T47D (cell line): ENCODE data around the gene EIF3M.
A peak's percentile ranks its signal among the peaks of the same experiment; 100 is the strongest.

Source experiments
- DNase-seq, 2 experiments: peaks; one replicate each; pipeline versions ENCODE4 v3.0.0 to v3.0.0-alpha.2; 2011 to 2012; ENCODE audit warnings: low read depth in 1 of 2, low spot score in 1 of 2
- JUND ChIP-seq: IDR thresholded peaks from 2 replicates; pipeline ENCODE4 v1.6.1; 2012; ENCODE audit warnings: low read depth
- in situ Hi-C: cut with HindIII; loops from 2 replicates; pipeline ENCODE4 v1.10.0; 2016; ENCODE audit warnings: low sequenced_read_pairs, low pct_unique_long_range_greater_than_20kb

Gene EIF3M

DNA sequence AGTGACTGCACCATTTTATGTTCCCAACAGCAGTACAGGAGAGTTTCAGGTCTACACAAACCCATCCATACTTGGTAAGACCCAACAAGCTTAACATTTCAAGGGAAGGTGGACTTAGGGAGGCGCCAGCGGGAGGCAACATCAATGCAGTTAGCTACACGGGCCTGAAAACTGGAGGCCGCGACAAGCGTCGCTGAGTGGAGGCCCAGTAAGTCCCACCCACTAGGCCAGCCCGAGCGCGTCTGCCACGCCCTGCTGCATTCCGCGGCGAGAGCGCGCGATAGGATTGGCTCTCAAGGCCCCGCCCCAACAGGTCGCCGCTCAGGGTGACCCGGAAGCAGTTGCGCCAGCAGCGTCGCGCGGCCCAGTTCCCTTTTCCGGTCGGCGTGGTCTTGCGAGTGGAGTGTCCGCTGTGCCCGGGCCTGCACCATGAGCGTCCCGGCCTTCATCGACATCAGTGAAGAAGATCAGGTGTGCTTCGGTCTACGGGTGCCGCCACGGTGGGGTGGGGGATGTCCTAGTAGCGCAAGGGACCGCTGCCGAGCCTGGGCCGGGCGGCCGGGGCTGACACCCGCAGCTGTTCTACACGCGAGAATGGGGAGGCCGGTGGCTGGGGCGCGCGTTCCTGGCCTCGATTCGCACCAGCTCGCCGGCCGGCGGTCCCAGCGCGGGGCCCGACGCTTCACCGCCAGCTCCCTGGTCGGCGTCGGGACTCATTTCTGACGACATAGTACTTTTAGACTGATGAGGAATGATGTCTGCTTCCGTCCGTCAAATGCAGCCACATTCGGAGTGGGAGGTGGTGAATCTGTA lies at the start of gene EIF3M:
TSS of gene EIF3M (plus strand) at position 373 of the 813 bp plus-strand sequence. CDS start at position 430, 57 bp downstream.
- in situ Hi-C loops, result no loop called here
- DNase-seq, result peak; percentile 81 to 99
- no peak for TF ChIP-seq JUND

DNA sequence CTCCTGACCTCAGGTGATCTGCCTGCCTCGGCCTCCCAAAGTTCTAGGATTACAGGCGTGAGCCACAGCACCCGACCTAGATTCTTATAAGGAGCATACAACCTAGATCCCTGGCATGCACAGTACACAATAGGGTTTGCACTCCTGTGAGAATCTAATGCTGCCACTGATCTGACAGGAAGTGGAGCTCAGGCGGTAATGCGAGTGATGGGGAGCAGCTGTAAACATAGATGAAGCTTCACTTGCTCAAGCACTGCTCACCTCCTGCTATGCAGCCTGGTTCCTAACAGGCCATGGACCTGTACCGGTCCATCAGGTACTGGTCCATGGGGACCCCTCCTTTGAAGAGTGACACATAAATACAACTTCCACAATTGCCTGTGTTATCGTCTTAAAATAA lies 44.8 kb upstream of the EIF3M start:
- TF ChIP-seq JUND, result no peak
- in situ Hi-C loops, result no loop called here
- no peak for DNase-seq

DNA sequence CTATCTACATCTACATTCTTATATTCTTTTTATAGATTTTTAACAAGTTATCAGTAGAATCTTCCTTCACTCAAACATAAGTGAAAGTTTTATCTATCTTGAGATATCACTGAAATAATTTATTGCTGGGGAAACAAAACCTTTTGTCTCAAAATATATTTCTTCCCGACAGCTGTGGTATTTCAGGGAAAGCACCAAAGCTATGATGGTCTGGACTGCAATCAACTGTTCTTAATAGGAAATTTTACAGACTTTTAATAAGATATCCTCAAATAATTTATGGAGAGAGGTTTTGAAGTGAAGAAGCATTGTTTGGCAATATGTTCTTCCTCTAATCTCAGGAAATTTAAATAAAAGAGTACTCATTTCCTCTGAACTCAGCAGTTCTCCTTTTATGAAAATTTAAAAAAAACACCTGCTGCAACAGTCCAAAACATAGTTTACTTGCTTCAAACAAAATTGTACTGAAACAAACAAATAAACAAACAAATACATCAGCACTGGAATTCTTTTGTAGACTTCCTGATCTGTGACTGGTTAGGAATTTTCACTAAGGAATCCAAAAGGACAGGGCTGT lies 33.9 kb upstream of the EIF3M start:
- no peak for TF ChIP-seq JUND
- no peak for DNase-seq
- in situ Hi-C loops, result no loop called here

DNA sequence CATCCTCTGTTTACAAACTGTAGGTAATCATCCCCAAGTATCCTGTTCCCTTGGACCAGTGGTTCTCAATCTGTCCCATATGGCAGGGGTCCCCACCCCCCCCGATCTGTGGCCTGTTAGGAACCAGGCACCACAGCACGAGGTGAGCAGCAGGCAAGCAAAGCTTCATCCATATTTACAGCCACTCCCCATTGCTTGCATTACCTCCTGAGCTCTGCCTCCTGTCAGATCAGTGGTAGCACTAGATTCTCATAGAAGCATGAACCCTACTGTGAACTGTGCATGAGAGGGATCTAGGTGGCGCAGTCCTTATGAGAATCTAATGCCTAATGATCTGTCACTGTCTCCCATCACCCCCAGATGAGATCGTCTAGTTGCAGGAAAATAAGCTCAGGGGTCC lies 33.4 kb upstream of the EIF3M start:
- no peak for TF ChIP-seq JUND
- DNase-seq, result no peak
- in situ Hi-C loops, result no loop called here

DNA sequence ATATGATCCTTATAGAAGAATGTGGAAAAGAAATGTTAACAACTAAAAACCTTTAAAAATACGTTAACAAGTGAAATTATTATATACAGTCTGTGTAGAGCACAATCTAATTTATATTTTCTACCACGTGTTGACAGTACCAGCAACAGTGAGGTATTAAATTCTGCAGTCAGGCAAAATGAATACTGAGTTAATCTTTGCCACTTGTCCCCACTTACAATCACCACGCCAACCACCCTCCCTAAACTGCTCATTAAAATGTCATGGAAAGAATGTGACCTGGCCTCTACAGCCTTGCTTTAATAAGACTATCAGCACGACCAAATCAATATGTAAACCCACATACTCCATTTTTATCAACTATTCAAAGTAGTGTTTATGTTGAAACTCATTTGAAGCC lies 28.5 kb upstream of the EIF3M start:
- in situ Hi-C loops, result no loop called here
- DNase-seq, result no peak
- TF ChIP-seq JUND, result no peak

DNA sequence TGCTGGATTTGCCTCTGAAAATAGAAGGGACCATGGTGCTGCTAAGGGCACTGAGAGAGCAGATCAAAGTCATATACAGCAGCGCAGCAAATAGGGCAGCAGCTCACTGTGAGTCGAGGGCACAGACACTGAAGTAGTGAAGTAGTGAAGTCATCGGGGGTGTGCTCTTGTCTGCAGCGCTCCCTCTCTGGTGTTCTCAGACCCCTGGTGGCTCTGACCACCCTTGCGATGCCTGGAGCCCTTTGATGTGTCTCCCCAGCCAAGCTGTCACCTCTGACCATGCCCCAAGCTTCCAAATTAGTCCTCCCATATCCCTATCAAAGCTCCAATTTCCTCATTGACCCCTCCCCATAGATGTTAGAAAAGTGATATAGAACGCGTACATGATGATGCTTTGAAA lies 27.7 kb upstream of the EIF3M start:
- no peak for TF ChIP-seq JUND
- no peak for DNase-seq
- in situ Hi-C loops, result no loop called here

DNA sequence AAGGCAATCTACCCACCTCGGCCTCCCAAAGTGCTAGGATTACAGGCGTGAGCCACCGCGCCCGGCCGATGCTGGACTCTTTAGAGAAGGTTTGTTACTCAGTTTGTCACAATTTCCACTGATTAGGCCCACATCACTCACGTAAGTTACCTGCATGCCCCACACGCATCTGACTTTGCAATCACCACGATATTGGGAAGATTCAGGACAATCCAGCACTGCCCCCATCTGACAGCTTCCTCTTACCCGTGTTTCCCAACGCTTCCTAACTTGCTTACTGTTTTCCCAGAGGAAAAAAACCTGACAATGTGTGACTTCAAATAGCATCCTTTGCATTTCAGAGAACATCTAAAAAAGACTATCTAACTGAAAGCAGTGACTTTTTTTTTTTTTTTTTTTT lies 21.8 kb upstream of the EIF3M start:
- no peak for TF ChIP-seq JUND
- DNase-seq, result peak in 1 of 2 experiments; percentile 52
- in situ Hi-C loops, result no loop called here

DNA sequence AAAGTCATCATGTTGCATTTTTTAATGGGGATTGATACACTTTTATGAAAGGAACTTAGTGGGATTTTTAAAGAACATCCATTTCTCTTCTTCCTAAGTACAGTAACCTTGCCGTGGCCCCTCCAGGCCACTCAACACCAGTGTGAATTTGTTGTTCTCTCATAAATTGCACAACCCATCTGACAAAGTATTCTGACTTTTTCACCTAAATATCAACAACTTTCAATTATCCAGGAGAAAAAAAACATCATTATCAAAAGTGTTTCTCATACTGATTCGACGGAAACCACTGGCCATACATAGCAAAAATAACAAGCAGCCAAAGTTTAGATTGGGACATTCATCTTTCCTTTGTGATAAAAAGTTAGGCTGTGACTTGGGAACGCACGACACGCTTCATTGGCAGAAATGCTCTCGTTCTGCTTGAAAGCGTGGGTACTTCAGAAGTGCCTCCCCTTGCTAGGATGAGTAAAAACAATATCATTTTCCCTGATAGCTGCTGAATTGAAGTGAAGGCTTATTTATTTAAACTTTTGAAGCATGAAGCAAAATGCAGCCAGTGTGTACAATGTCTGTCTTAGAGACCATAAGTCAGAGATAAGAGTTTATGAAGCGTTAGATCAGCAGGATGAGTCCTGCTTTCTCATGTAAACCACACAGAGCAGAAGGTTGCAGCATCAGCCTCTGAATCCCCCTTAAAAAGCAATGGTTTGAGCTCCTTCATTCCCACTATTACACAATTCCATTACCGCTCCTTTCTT lies 20.6 kb upstream of the EIF3M start:
- DNase-seq, result no peak
- in situ Hi-C loops, result no loop called here
- no peak for TF ChIP-seq JUND

DNA sequence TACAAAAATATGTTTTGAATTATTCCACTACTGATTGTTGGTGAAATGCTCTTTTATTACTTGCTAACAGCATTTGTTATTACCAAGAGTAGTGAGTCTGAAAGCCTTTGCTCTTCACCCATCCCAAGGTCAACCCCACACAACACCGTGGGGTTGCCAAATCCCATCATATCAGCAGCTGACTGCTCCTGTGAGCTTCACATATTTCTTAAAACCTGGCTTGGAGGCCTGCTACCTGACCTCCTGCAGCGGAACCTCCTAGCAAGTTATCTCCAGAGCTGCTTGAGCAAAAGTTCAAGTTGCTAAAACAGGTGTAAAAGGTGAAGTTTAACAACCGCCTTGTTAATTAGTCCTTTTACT lies 20.1 kb upstream of the EIF3M start:
- no peak for TF ChIP-seq JUND
- in situ Hi-C loops, result no loop called here
- no peak for DNase-seq

DNA sequence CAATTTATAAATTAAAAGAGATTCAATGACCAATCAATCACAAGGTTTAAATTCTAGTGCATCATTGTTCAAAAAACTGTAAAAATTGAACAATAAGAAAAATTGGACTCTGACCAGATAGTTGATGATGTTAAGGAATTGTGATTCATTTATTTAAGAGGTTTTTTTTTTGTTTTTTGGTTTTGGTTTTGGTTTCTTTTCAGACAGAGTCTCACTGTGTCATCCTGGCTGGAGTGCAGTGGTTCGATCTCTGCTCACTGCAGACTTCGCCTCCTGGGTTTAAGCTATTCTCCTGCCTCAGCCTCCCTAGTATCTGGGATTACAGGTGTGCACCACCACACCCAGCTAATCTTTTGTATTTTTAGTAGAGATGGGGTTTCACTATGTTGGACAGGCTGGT lies 17.1 kb upstream of the EIF3M start:
- no peak for TF ChIP-seq JUND
- DNase-seq, result no peak
- in situ Hi-C loops, result no loop called here

DNA sequence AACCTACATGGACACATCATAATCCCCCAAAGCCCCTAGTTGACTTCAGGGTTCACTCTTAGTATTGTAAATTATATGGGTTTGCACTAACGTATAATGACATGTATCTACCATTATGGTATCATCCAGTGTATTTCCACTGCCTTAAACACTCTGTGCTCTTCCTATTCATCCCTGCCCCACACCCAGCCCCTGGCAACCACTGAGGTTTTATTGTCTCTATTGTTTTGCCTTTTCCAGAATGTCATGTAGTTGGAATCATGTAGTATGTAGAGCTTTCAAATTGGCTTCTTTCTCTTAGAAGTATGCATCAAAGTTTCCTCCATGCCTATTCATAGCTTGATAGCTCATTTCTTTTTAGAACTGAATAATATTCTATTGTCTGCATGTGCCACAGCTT lies 16.5 kb upstream of the EIF3M start:
- TF ChIP-seq JUND, result no peak
- in situ Hi-C loops, result no loop called here
- DNase-seq, result no peak

DNA sequence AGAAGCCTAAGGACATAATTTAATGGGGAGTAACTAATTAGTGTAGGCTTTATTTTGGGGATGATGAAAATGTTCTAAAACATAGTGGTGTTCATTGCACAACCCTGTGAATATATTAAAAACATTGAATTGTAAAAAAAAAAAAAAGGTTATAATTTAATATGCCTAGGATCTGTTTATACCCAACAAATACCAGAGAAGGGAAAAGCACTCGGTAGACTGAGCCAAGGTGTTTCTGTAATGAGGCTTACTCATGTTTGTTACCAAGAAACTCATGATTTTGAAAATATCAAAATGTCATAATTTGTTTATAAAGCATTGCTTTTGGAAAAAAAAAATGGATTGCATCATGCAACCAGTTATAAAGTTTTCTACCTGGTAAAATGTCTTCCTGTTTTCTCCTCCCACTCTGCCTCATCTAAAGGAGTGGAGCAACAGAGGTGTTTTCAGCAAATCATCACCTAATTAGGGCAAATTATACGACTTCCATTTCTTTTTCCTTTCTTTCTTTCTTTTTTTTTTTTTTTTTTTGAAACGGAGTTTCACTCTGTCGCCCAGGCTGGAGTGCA lies 14.2 kb upstream of the EIF3M start:
- no peak for TF ChIP-seq JUND
- in situ Hi-C loops, result no loop called here

DNA sequence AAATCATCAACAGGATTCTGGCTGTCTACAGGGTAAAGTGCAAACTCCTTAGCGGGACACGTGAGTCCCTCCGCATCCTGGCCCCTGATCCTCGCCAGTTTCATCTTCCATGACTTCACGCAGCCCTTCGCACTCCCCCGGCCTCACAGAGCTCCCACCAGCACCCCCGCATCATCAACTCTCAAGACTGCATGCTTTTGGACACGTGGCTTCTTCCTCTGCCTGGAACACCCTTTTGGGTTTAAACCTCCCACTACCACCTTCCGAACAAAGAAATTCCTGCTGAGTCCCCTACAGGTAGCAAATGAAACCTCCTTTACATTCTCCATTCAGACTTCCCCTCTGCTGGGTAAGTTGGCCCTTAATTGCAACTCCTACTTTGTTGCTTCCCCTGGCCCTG lies 12.6 kb upstream of the EIF3M start:
- in situ Hi-C loops, result no loop called here
- no peak for DNase-seq
- no peak for TF ChIP-seq JUND

More for the DNA sequence above, 14.2 kb upstream of the EIF3M start:
- no peak for DNase-seq
